ENCODE results near the gene NFYA.

NFYA gene

GRCh38 chr6:41047306-41047705 lies 25.5 kb upstream of the NFYA start:
- DNase-seq = no peak

GRCh38 chr6:41047745-41048732 lies 24.7 kb upstream of the NFYA start:
- no peak for DNase-seq

DNA sequence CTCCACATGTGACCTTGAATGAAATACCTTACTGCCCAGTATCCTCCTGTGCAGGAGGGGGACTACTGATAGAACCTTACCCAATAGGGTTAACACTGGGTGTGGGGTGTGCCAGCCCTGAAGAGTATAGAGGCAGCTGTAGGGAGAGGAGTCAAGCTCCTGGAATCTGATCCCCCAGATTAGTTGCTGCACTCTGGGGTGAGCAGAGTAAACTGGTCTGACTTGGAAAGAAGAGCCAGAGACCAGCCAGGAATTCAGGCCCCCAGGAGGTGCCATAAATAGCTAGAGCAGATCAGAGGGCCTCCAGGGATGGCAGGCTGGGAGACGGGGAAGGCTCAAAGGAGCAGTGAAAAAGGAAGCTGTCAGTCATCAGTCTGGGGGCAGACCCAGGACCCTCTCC lies 23.3 kb upstream of the NFYA start:
- DNase-seq = no peak

GRCh38 chr6:41049955-41050354 lies 22.8 kb upstream of the NFYA start:
- DNase-seq = no peak

DNA sequence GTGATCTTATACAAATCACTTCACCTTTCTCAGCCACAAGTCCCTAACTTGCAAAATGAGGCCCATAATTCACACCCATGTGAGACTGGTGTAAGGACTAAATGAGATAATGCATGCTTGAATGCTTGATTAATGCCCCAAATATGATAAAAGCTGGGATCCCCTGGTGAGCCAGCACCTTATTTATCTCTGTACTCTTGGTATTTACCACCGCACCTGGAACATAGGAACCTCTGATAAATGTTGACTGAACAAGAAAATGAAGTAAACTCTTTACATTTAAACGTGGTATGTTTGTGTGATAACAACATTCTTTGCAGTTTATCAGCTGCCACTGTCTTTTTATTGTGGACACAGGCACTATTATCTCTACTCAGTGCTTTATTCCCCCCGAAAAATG lies 22.2 kb upstream of the NFYA start:
- DNase-seq = no peak

- no peak for DNase-seq
These were observed 20.9 kb upstream of the NFYA start for GRCh38 chr6:41051873-41052272.

DNA sequence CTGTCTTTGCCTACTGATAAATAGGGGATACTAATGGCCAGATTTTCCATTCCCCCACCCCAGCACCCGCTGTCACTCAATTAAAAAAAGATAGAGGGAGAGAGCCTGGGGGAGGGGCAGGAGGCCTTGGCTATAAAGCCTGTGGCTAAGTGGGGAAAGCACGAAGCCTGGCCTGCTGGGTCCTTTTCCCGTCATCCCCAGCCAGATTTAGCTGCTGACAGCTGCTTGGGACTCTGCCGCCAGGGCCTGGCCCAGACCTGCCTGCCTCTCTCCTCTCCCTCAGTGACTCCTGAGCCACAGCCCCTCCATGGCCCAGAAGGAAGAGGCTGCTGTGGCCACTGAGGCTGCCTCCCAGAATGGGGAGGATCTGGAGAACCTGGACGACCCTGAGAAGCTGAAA lies 19.7 kb upstream of the NFYA start, which contains the start of gene APOBEC2:
Gene APOBEC2, plus strand, starts transcription at position 162 of the 400 bp plus-strand sequence. Its CDS starts 146 bp downstream, at position 308.
- no peak for DNase-seq

GRCh38 chr6:41054511-41054910 lies 18.3 kb upstream of the NFYA start:
- no peak for DNase-seq

- no peak for DNase-seq
These were observed 17.6 kb upstream of the NFYA start for GRCh38 chr6:41055149-41055548.

DNA sequence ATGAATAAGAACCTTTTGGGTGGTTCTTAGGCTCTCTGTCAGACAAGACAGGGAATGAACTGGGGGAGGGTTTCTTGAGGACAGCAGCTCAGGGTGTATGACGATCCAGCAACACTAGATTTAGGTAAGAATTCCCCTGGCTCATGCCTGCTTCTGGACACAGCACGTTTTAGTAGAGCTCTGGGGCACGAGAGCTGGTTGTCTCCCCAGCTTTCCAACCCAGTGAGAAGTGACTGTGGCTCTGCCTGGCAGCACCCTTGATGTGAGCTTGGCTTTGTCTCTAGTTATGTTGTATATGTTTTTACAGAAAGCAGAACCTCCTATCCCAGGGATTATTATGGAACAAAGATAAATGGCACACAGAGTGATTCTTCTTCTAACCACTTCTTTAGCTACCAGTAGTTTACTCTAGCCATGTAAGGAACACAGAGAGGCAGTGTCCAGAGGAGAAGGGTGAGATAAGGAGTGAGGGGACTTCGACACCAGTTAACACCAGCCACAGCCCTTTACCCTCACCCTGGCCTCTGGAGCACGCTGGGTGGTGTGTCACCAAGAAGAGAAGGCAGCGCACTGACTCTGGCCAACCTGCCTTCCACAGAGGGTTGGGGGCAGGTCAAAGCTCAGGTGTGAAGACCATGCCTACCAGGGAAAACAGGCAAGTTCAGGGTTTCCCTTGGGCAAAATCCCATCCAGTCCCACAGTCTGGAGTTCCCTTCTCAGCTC lies 15.8 kb upstream of the NFYA start:
- no peak for DNase-seq

GRCh38 chr6:41058783-41059181 lies 14.0 kb upstream of the NFYA start:
- no peak for DNase-seq

- DNase-seq = no peak
These were observed 13.2 kb upstream of the NFYA start for GRCh38 chr6:41059556-41059955.

GRCh38 chr6:41061196-41061726 lies 11.5 kb upstream of the NFYA start:
- no peak for DNase-seq

- no peak for DNase-seq
These were observed 10.7 kb upstream of the NFYA start for GRCh38 chr6:41062056-41062455.

DNA sequence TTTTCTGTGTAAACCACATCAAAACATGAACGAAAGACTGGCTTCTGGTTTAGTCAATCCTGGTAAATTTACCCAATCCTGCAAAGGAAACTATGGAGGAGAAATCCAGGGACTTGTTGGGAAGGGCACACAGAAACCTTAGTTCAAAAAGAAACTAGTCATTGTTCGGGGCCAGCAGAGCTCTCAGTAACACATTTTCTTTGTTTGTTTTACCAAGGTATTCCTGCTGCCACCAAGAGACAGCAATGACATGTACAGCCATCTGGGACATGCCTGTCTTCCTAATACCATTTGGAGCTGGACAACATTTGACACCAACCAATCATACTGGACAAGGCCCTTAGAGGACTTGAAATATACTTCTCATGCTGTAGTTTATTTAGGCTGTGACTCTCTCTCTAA lies 8.9 kb upstream of the NFYA start:
- DNase-seq = no peak

- DNase-seq = no peak
These were observed 7.9 kb upstream of the NFYA start for GRCh38 chr6:41064841-41065240.

- DNase-seq = no peak
These were observed 7.2 kb upstream of the NFYA start for GRCh38 chr6:41065550-41066026.

GRCh38 chr6:41066867-41067304 lies 5.9 kb upstream of the NFYA start:
- DNase-seq = peak; percentile 64

DNA sequence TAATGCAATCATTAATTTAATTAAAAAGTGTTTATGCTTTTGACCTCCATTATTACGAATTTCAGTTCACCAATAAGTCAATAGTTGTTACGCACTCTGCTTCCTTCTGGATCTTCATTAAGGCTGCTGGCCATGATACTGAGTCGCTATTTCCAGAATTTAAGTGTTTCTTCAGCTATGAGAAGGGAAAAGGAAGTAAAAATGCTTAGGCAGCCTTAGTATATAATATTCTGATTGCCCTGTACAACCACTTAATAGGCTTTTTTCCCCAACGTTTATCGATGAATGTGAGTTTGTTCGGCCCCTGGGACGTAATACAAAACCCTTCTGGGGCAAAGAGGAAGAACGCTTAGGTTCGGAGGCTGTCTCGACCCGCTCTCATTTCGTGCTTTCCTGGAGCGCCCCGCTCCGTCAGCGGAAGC lies 1.3 kb upstream of the NFYA start:
- no peak for DNase-seq

- peak; percentile 100 for DNase-seq
These were observed 595 bp upstream of the NFYA start, which contains the start of gene OARD1 for GRCh38 chr6:41071923-41072835. OARD1 (minus strand) TSS chr6:41072356; CDS start chr6:41071634, 722 bp downstream.

- peak; percentile 80 for DNase-seq
These were observed 611 bp downstream of the NFYA start for GRCh38 chr6:41073203-41073967.

All from NCI-H1105 (cell line).